Naive thymus-derived CD4-positive, alpha-beta T cell (primary cell): ENCODE data around the gene SGSM2. TPM values are rescaled to one million over a fixed set of nuclear protein-coding genes. Genes with fewer than 3 reads are reported as not detected.

Experiments used
- ATAC-seq: fragments of 150-1000 bp; cut with Tn5 transposase; 2 replicates; pipeline ENCODE4 v1.10.0; 2021; ENCODE audit warnings: mild to moderate bottlenecking, moderate library complexity
- CTCF ChIA-PET: fragments of 350-600 bp; sonication (Branson Sonifier 250); formaldehyde crosslinking; loops from one replicate; lab custom pipeline; 2021; ENCODE audit warnings: antibody characterized with exemption; lab: Charles Lee
- POLR2A ChIA-PET: fragments of 350-600 bp; sonication (Branson Sonifier 250); formaldehyde crosslinking; loops from one replicate; lab custom pipeline; 2021; ENCODE audit warnings: antibody characterized with exemption, inconsistent platforms; lab: Charles Lee
- DNase-seq, 9 donors: peaks; one replicate each; pipeline versions ENCODE4 v3.0.0 to v3.0.0-alpha.2; 2020 to 2022; ENCODE audit warnings: mixed read lengths in 1 of 9
- H3K27ac ChIP-seq: one replicate; pipeline ENCODE4 v1.7.0; 2013; ENCODE audit warnings: mild to moderate bottlenecking, low read depth, low read length, moderate library complexity
- H3K27me3 ChIP-seq, 2 donors: one replicate each; pipeline ENCODE4 v1.7.0; 2013; ENCODE audit warnings: low read length in 2 of 2, mild to moderate bottlenecking in 2 of 2, moderate library complexity in 2 of 2; ENCODE audit not compliant: control insufficient read depth in 2 of 2, insufficient read depth in 2 of 2
- H3K36me3 ChIP-seq, 3 experiments: 1 replicate in 2 of 3; 2 replicates in 1 of 3; pipeline ENCODE4 v1.7.0; 2013; ENCODE audit warnings: low read length in 3 of 3, mild to moderate bottlenecking in 3 of 3, moderate library complexity in 1 of 3; ENCODE audit not compliant: insufficient read depth in 3 of 3, control insufficient read depth in 2 of 3
- H3K4me1 ChIP-seq, 2 donors: one replicate each; pipeline ENCODE4 v1.7.0; 2013; ENCODE audit warnings: low read length in 2 of 2, mild to moderate bottlenecking in 2 of 2, moderate library complexity in 1 of 2; ENCODE audit not compliant: control insufficient read depth in 2 of 2, insufficient read depth in 2 of 2
- H3K4me3 ChIP-seq: 2 replicates; pipeline ENCODE4 v1.7.0; 2013; ENCODE audit warnings: mild to moderate bottlenecking, low read length
- H3K9me3 ChIP-seq, 3 experiments: 1 replicate in 2 of 3; 2 replicates in 1 of 3; pipeline ENCODE4 v1.7.0; 2013; ENCODE audit warnings: low read length in 3 of 3; ENCODE audit not compliant: control insufficient read depth in 2 of 3
- H3K27ac Mint-ChIP-seq, 9 donors: one replicate each; pipeline ENCODE4 v1.8.0; 2020 to 2022; ENCODE audit warnings: mixed read lengths in 9 of 9, mild to moderate bottlenecking in 8 of 9, moderate library complexity in 5 of 9, inconsistent platforms in 2 of 9
- H3K27me3 Mint-ChIP-seq, 5 donors: one replicate each; pipeline ENCODE4 v1.8.0; 2021 to 2022; ENCODE audit warnings: mixed read lengths in 5 of 5, mild to moderate bottlenecking in 1 of 5
- H3K36me3 Mint-ChIP-seq, 5 donors: one replicate each; pipeline ENCODE4 v1.8.0; 2020 to 2022; ENCODE audit warnings: mixed read lengths in 5 of 5, mild to moderate bottlenecking in 3 of 5, inconsistent platforms in 1 of 5
- H3K4me1 Mint-ChIP-seq, 7 donors: one replicate each; pipeline ENCODE4 v1.8.0; 2020 to 2022; ENCODE audit warnings: mixed read lengths in 7 of 7, mild to moderate bottlenecking in 3 of 7, inconsistent platforms in 1 of 7
- H3K4me3 Mint-ChIP-seq, 10 donors: one replicate each; pipeline ENCODE4 v1.8.0; 2020 to 2022; ENCODE audit warnings: mild to moderate bottlenecking in 10 of 10, mixed read lengths in 10 of 10, moderate library complexity in 6 of 10, inconsistent platforms in 2 of 10
- H3K9me3 Mint-ChIP-seq, 11 donors: one replicate each; pipeline ENCODE4 v1.8.0; 2020 to 2022; ENCODE audit warnings: mixed read lengths in 11 of 11, mild to moderate bottlenecking in 4 of 11, inconsistent platforms in 1 of 11, moderate library complexity in 1 of 11
- intact Hi-C, 2 donors: fragments of 100-400 bp; cut with micrococcal nuclease; formaldehyde crosslinking; loops; one replicate each; pipeline ENCODE4 v1.15.1; 2023
- polyA plus RNA-seq, 2 donors: library from polyadenylated mRNA; unstranded; fragments of 300-500 nt; fragmentation: Illumina TruSeq; gene quantifications; one replicate each; pipeline ENCODE4 v1.2.3, GENCODE V29; 2021
- total RNA-seq, 6 experiments: library from RNA in 5 of 6; stranded (reverse) in 5 of 6; gene quantifications; 1 replicate in 5 of 6; 2 replicates in 1 of 6; pipeline ENCODE4 v1.2.3 and lab custom pipeline; 2021 to 2026

Gene SGSM2
- total and polyA plus RNA-seq, 7 experiments from 2014 or later, result 9.4 to 151 (median 118) TPM

DNA sequence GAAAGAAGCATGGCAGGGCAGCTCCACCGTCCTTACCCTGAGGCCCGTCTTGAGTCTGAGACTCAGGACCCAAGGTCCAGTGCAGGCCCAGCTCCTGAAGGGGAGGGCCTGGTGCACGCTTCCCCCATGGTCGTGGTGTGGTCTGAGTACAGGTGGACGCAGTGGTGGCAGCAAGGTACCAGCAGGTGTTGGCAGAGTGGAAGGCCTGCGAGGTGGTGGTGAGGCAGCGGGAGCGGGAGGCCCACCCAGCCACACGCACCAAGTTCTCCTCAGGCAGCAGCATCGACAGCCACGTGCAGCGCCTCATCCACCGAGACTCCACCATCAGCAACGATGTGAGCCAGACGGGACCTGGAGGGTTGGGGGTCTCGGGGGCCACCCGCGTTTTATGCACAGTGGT lies 35.9 kb downstream of the SGSM2 start:
- Mint-ChIP-seq H3K27ac (no peak overlapping the region), H3K4me1 (no peaks in the 10 kb centered on the region), H3K27me3 (no peaks in the 10 kb centered on the region), H3K4me3 (no peak overlapping the region), H3K9me3 (no peaks in the 10 kb centered on the region), H3K36me3 (peaks cover 0 to 18% (median 0%) of the 10 kb centered on the region in 5 donors)
- Histone ChIP-seq H3K4me1 (no peaks in the 10 kb centered on the region), H3K4me3 (no peak overlapping the region), H3K9me3 (no peaks in the 10 kb centered on the region), H3K27ac (no peak overlapping the region), H3K36me3 (peaks cover 0 to 87% (median 0%) of the 10 kb centered on the region in 3 experiments), H3K27me3 (no peaks in the 10 kb centered on the region)
- ATAC-seq (no peak), DNase-seq (no peak)
- intact Hi-C loops, result no loop called here
- POLR2A ChIA-PET, result interaction anchor here (0.7 kb wide), 1 partner anchor 9 kb away, joined by 4 read pairs; no protein-coding TSS in a partner anchor
- CTCF ChIA-PET, result interaction anchor here (2.0 kb wide), 1 partner anchor 9 kb away, joined by 5 read pairs; no protein-coding TSS in a partner anchor

DNA sequence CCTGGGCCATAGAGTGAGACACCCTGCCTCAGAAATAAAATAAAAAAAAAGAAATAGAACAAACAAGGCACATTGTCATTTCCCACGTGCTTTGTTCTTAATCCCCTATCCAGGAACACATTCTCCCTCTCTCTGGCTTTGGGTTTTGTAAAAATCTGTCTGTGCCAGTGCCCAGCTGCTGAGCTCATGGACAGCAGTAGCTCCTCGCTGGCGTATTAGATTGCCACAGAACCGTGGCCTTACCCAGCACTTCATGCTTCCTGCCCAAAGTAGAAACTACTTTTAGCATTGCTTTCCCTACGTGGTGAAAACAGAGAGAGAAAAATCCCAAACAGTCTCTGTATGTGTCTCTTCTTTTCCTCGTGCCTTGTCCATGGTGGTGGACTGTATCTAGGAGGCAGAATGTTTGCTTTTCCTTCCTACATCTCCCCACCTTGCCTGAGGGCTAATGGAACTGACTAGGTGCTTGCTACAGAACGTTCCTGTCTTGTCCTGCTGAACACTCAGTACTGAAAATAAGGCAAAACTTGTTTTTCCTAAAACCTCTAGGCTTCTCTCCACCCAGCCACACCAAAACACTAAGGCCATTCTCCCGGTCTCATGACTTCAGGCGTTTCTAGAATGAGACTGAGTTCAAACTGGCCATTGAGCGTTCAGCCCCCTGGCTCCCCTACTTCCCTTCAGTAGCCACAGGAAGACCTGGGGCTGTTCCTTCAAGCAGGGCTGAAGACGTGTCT lies 37.4 kb downstream of the SGSM2 start:
- Histone ChIP-seq H3K27me3 (no peaks in the 10 kb centered on the region), H3K36me3 (peaks cover 0 to 89% (median 0%) of the 10 kb centered on the region in 3 experiments), H3K4me1 (no peaks in the 10 kb centered on the region), H3K9me3 (no peaks in the 10 kb centered on the region), H3K4me3 (no peak overlapping the region), H3K27ac (no peak overlapping the region)
- Mint-ChIP-seq H3K4me3 (no peak overlapping the region), H3K27me3 (no peaks in the 10 kb centered on the region), H3K27ac (peak overlapping the region in 3 of 9 donors; percentile 23 to 67 (median 61)), H3K4me1 (no peaks in the 10 kb centered on the region), H3K9me3 (no peaks in the 10 kb centered on the region), H3K36me3 (peaks cover 0 to 18% (median 0%) of the 10 kb centered on the region in 5 donors)
- intact Hi-C loops, result no loop called here
- CTCF ChIA-PET, result no interaction called here
- DNase-seq (no peak), ATAC-seq (no peak)
- POLR2A ChIA-PET, result interaction anchor here (0.7 kb wide), 1 partner anchor 90 kb away, joined by 9 read pairs; no protein-coding TSS in a partner anchor

GRCh38 chr17:2375406-2375805 lies 38.1 kb downstream of the SGSM2 start:
- ATAC-seq (no peak), DNase-seq (no peak)
- Histone ChIP-seq H3K4me1 (no peaks in the 10 kb centered on the region), H3K9me3 (no peaks in the 10 kb centered on the region), H3K36me3 (peaks cover 0 to 89% (median 0%) of the 10 kb centered on the region in 3 experiments), H3K4me3 (no peak overlapping the region), H3K27me3 (no peaks in the 10 kb centered on the region), H3K27ac (no peak overlapping the region)
- Mint-ChIP-seq H3K36me3 (peaks cover 0 to 18% (median 0%) of the 10 kb centered on the region in 5 donors), H3K4me3 (no peak overlapping the region), H3K27ac (no peak overlapping the region), H3K9me3 (no peaks in the 10 kb centered on the region), H3K4me1 (no peaks in the 10 kb centered on the region), H3K27me3 (no peaks in the 10 kb centered on the region)
- ChIA-PET POLR2A (no interaction called here), CTCF (no interaction called here)
- intact Hi-C loops, result no loop called here

DNA sequence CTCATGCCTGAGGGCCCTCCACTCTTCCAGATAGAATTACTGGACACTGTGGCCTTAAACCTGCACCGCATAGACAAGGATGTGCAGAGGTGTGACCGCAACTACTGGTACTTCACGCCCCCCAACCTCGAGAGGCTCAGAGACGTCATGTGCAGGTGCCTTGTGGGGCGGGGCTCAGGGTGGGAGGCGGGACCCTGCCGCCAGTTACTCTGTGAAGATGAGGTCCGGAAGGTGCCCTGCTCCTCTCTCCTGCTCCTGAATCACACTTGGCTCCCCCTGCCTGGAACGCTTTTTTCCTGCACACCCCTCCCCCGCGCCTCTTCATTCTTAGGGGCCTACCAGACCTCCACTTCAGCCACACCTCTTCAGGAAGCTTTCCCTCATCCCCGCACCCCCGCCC lies 38.8 kb downstream of the SGSM2 start:
- H3K36me3 Mint-ChIP-seq, result peaks cover 0 to 18% (median 0%) of the 10 kb centered on the region in 5 donors
- CTCF ChIA-PET, result no interaction called here
- Histone ChIP-seq H3K4me1 (no peaks in the 10 kb centered on the region), H3K27ac (no peak overlapping the region), H3K4me3 (no peak overlapping the region), H3K27me3 (no peaks in the 10 kb centered on the region), H3K9me3 (no peaks in the 10 kb centered on the region), H3K36me3 (peaks cover 0 to 90% (median 0%) of the 10 kb centered on the region in 3 experiments)
- no peaks in the 10 kb centered on the region for H3K27me3 Mint-ChIP-seq
- H3K9me3 Mint-ChIP-seq, result no peaks in the 10 kb centered on the region
- peak overlapping the region in 1 of 9 donors; percentile 49 for H3K27ac Mint-ChIP-seq
- H3K4me1 Mint-ChIP-seq, result no peaks in the 10 kb centered on the region
- H3K4me3 Mint-ChIP-seq, result no peak overlapping the region
- ATAC-seq (no peak), DNase-seq (no peak)
- POLR2A ChIA-PET, result no interaction called here
- intact Hi-C loops, result no loop called here

DNA sequence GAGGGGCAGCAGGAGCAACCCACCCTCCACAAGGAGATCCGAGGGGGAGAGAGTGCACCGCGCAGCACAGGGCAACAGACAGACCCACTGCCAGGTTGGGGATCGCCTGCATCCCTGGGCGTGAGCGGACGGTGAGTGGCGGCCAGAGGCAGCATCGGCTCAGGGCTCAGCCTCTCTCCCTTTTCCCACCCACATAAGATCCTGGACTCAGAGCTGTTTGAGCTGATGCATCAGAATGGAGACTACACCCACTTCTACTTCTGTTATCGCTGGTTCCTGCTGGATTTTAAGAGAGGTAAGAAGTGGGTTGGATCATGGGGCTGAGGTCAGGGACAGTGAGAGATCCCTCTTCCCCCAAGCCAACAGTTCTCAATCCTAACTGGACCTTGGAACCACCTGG lies 40.4 kb downstream of the SGSM2 start:
- ChIA-PET CTCF (no interaction called here), POLR2A (no interaction called here)
- H3K4me3 ChIP-seq, result no peak overlapping the region
- Mint-ChIP-seq H3K27me3 (no peaks in the 10 kb centered on the region), H3K9me3 (no peaks in the 10 kb centered on the region), H3K4me1 (peaks cover 0 to 3% (median 0%) of the 10 kb centered on the region in 7 donors), H3K36me3 (peaks cover 0 to 11% (median 0%) of the 10 kb centered on the region in 5 donors), H3K4me3 (no peak overlapping the region), H3K27ac (no peak overlapping the region)
- ATAC-seq (no peak), DNase-seq (no peak)
- H3K36me3 ChIP-seq, result peaks cover 0 to 80% (median 0%) of the 10 kb centered on the region in 3 experiments
- no peak overlapping the region for H3K27ac ChIP-seq
- H3K9me3 ChIP-seq, result no peaks in the 10 kb centered on the region
- H3K4me1 ChIP-seq, result peaks cover 0 to 5% of the 10 kb centered on the region in 2 donors
- intact Hi-C loops, result no loop called here
- H3K27me3 ChIP-seq, result no peaks in the 10 kb centered on the region

- ChIA-PET POLR2A (interaction anchor here (1.2 kb wide), 1 partner anchor 40 kb away, joined by 3 read pairs; no protein-coding TSS in a partner anchor), CTCF (interaction anchor here (7.6 kb wide), 1 partner anchor 41 kb away, joined by 256 read pairs; no protein-coding TSS in a partner anchor)
- no peak overlapping the region for H3K4me3 Mint-ChIP-seq
- H3K4me1 ChIP-seq, result peaks cover 0 to 5% of the 10 kb centered on the region in 2 donors
- H3K4me1 Mint-ChIP-seq, result peaks cover 0 to 5% (median 0%) of the 10 kb centered on the region in 7 donors
- no peak overlapping the region for H3K4me3 ChIP-seq
- H3K36me3 Mint-ChIP-seq, result peaks cover 0 to 11% (median 0%) of the 10 kb centered on the region in 5 donors
- H3K27me3 ChIP-seq, result no peaks in the 10 kb centered on the region
- peak overlapping the region in 1 of 9 donors; percentile 13 for H3K27ac Mint-ChIP-seq
- H3K27me3 Mint-ChIP-seq, result no peaks in the 10 kb centered on the region
- no peaks in the 10 kb centered on the region for H3K9me3 ChIP-seq
- H3K27ac ChIP-seq, result no peak overlapping the region
- peaks cover 0 to 68% (median 0%) of the 10 kb centered on the region in 3 experiments for H3K36me3 ChIP-seq
- intact Hi-C loops, result no loop called here
- no peaks in the 10 kb centered on the region for H3K9me3 Mint-ChIP-seq
- DNase-seq (no peak), ATAC-seq (no peak)
Observed at GRCh38 chr17:2378905-2379304, 41.6 kb downstream of the SGSM2 start.
